Measurements from ENCODE around the gene ABTB2. TPM values are rescaled to one million over a fixed set of nuclear protein-coding genes. Genes with fewer than 3 reads are reported as not detected.
A peak's percentile ranks its signal among the peaks of the same experiment; 100 is the strongest.

ABTB2 gene
- total RNA-seq, 2 experiments from 2014 or later: 0.06 to 0.09 TPM

GRCh38 chr11:34165786-34166555 lies 191.8 kb downstream of the ABTB2 start:
- Histone ChIP-seq H3K9me2 (ENCODE audit: insufficient read depth, low read length) (no peaks in the 10 kb centered on the region), H3K4me3 (ENCODE audit: low read depth, low read length, poor library complexity, severe bottlenecking) (no peak overlapping the region), H3K4me1 (ENCODE audit: insufficient read depth, low read length, poor library complexity, severe bottlenecking) (no peaks in the 10 kb centered on the region), H2AFZ (ENCODE audit: low read length) (no peak overlapping the region), H3K9me3 (ENCODE audit: low read length) (no peaks in the 10 kb centered on the region), H4K20me1 (ENCODE audit: insufficient read depth, low read length) (no peaks in the 10 kb centered on the region), H3K36me3 (ENCODE audit: insufficient read depth, low read length) (no peaks in the 10 kb centered on the region), H3K79me2 (ENCODE audit: insufficient read depth, low read depth, low read length) (no peaks in the 10 kb centered on the region), H3K4me2 (ENCODE audit: low read length) (no peak overlapping the region), H3K27ac (ENCODE audit: low read depth, low read length, poor library complexity, severe bottlenecking) (no peak overlapping the region)
- intact Hi-C loops (cut with micrococcal nuclease; ENCODE audit: unreplicated experiment): no loop called here
- BruUV-seq (replicated peaks): no TSS peak
- DNase-seq (ENCODE audit: low spot score): no peak
- TF ChIP-seq EZH2phosphoT487 (IDR thresholded peaks at IDR 0.05; ENCODE audit: borderline replicate concordance, low read depth, low read length) (no peak), CTCF (conservative IDR thresholded peaks at IDR 0.05; ENCODE audit: low read length) (peak; percentile 28; the same call in 1 of the 2 replicates)
- ChIA-PET POLR2A (interaction anchor here (0.6 to 0.9 kb wide), 2 partner anchors 70 to 107 kb away, joined by 3 read pairs; no protein-coding TSS in a partner anchor), CTCF (ENCODE audit: unreplicated experiment) (no interaction called here)

GRCh38 chr11:34165121-34165520 lies 192.7 kb downstream of the ABTB2 start:
- H3K9me2 ChIP-seq (ENCODE audit: insufficient read depth, low read length): no peaks in the 10 kb centered on the region
- H3K4me2 ChIP-seq (ENCODE audit: low read length): no peak overlapping the region
- H3K36me3 ChIP-seq (ENCODE audit: insufficient read depth, low read length): no peaks in the 10 kb centered on the region
- no peak for DNase-seq (ENCODE audit: low spot score)
- no peak overlapping the region for H2AFZ ChIP-seq (ENCODE audit: low read length)
- ChIA-PET CTCF (ENCODE audit: unreplicated experiment) (no interaction called here), POLR2A (no interaction called here)
- no peaks in the 10 kb centered on the region for H3K4me1 ChIP-seq (ENCODE audit: insufficient read depth, low read length, poor library complexity, severe bottlenecking)
- no TSS peak for BruUV-seq (replicated peaks)
- intact Hi-C loops (cut with micrococcal nuclease; ENCODE audit: unreplicated experiment): no loop called here
- no peak overlapping the region for H3K4me3 ChIP-seq (ENCODE audit: low read depth, low read length, poor library complexity, severe bottlenecking)
- H3K9me3 ChIP-seq (ENCODE audit: low read length): no peaks in the 10 kb centered on the region
- no peak overlapping the region for H3K27ac ChIP-seq (ENCODE audit: low read depth, low read length, poor library complexity, severe bottlenecking)
- no peaks in the 10 kb centered on the region for H4K20me1 ChIP-seq (ENCODE audit: insufficient read depth, low read length)
- TF ChIP-seq CTCF (conservative IDR thresholded peaks at IDR 0.05; ENCODE audit: low read length): no peak
- no peak for TF ChIP-seq EZH2phosphoT487 (IDR thresholded peaks at IDR 0.05; ENCODE audit: borderline replicate concordance, low read depth, low read length)
- no peaks in the 10 kb centered on the region for H3K79me2 ChIP-seq (ENCODE audit: insufficient read depth, low read depth, low read length)

- BruUV-seq (replicated peaks): no TSS peak
- Histone ChIP-seq H3K4me1 (ENCODE audit: insufficient read depth, low read length, poor library complexity, severe bottlenecking) (no peaks in the 10 kb centered on the region), H4K20me1 (ENCODE audit: insufficient read depth, low read length) (no peaks in the 10 kb centered on the region), H3K27ac (ENCODE audit: low read depth, low read length, poor library complexity, severe bottlenecking) (no peak overlapping the region), H3K9me2 (ENCODE audit: insufficient read depth, low read length) (no peaks in the 10 kb centered on the region), H3K4me2 (ENCODE audit: low read length) (no peak overlapping the region), H3K9me3 (ENCODE audit: low read length) (no peaks in the 10 kb centered on the region), H2AFZ (ENCODE audit: low read length) (no peak overlapping the region), H3K79me2 (ENCODE audit: insufficient read depth, low read depth, low read length) (no peaks in the 10 kb centered on the region), H3K36me3 (ENCODE audit: insufficient read depth, low read length) (no peaks in the 10 kb centered on the region), H3K4me3 (ENCODE audit: low read depth, low read length, poor library complexity, severe bottlenecking) (no peak overlapping the region)
- intact Hi-C loops (cut with micrococcal nuclease; ENCODE audit: unreplicated experiment): no loop called here
- POLR2A ChIA-PET: no interaction called here
- CTCF ChIA-PET (ENCODE audit: unreplicated experiment): no interaction called here
- no peak for TF ChIP-seq CTCF (conservative IDR thresholded peaks at IDR 0.05; ENCODE audit: low read length)
- TF ChIP-seq EZH2phosphoT487 (IDR thresholded peaks at IDR 0.05; ENCODE audit: borderline replicate concordance, low read depth, low read length): no peak
- no peak for DNase-seq (ENCODE audit: low spot score)
Measured at GRCh38 chr11:34162856-34163255, 195.0 kb downstream of the ABTB2 start.
